ENCODE results near the gene CTAGE4. TPM values are rescaled to one million over a fixed set of nuclear protein-coding genes. Genes with fewer than 3 reads are reported as not detected.
"Not testable (repeated sequence)": the region's sequence is repeated elsewhere in the genome, so short reads cannot be mapped to it uniquely, and the experiment has no call there.

CTAGE4 gene, protein sequence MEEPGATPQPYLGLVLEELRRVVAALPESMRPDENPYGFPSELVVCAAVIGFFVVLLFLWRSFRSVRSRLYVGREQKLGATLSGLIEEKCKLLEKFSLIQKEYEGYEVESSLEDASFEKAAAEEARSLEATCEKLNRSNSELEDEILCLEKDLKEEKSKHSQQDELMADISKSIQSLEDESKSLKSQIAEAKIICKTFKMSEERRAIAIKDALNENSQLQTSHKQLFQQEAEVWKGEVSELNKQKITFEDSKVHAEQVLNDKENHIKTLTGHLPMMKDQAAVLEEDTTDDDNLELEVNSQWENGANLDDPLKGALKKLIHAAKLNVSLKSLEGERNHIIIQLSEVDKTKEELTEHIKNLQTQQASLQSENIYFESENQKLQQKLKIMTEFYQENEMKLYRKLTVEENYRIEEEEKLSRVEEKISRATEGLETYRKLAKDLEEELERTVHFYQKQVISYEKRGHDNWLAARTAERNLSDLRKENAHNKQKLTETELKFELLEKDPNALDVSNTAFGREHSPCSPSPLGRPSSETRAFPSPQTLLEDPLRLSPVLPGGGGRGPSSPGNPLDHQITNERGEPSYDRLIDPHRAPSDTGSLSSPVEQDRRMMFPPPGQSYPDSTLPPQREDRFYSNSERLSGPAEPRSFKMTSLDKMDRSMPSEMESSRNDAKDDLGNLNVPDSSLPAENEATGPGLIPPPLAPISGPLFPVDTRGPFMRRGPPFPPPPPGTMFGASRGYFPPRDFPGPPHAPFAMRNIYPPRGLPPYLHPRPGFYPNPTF
- total RNA-seq (2021; ENCODE audit: unreplicated experiment) (6.0 TPM), Bru-seq, nascent RNA (percentile 42 among the genes with signal in this experiment), BruChase-seq, experiment 1, labeled RNA remaining after a 6-hour chase (percentile 71 among the genes with signal in this experiment), BruChase-seq, experiment 2, labeled RNA remaining after a 2-hour chase (percentile 52 among the genes with signal in this experiment)
- 2.0 and 2.1 TPM in 2 replicates for polyA plus RNA-seq (2012)
- long read RNA-seq, partial matches to known transcripts, result 0 of 1 reads
- long read RNA-seq, other reads (novel, unspliced or antisense), result 0 of 1 reads

- H3K4me2 ChIP-seq (ENCODE audit: low read length); H3K27me3 ChIP-seq (ENCODE audit: insufficient read depth, low read length); H3K9me3 ChIP-seq (ENCODE audit: control insufficient read depth in 1 of 2, insufficient read depth in 1 of 2, low read depth in 1 of 2, low read length in 2 of 2); RAD21 ChIA-PET (ENCODE audit: low non-redundant PET in 1 of 2, low total read pairs in 2 of 2, uncharacterized antibody in 2 of 2, unreplicated experiment in 2 of 2); H3K4me1 ChIP-seq (ENCODE audit: control insufficient read depth in 1 of 2, insufficient read depth in 2 of 2, low read length in 2 of 2); H3K9ac ChIP-seq (ENCODE audit: low read length); H3K36me3 ChIP-seq (ENCODE audit: control insufficient read depth in 1 of 2, insufficient read depth in 2 of 2, low read length in 2 of 2); H3K9me2 ChIP-seq (ENCODE audit: insufficient read depth); intact Hi-C loops (cut with micrococcal nuclease); POLR2A ChIA-PET; CTCF ChIA-PET; H3K79me2 ChIP-seq (ENCODE audit: insufficient read depth, low read length); DNase-seq (ENCODE audit: low read depth, low spot score); BruUV-seq (replicated peaks); H3K27ac ChIP-seq (ENCODE audit: low read depth, low read length); H4K20me1 ChIP-seq (ENCODE audit: insufficient read depth); ATAC-seq; H2AFZ ChIP-seq (ENCODE audit: low read depth, low read length, poor library complexity, severe bottlenecking); H3K4me3 ChIP-seq (replicated peaks in 1 of 2; ENCODE audit: low read depth in 1 of 2, low read length in 2 of 2): not testable (repeated sequence)
Observed at GRCh38 chr7:144183166-144183565, at the start of gene CTAGE4. TSS of gene CTAGE4 (plus strand) at chr7:144183466. CDS start at chr7:144183504, 38 bp downstream.

DNA sequence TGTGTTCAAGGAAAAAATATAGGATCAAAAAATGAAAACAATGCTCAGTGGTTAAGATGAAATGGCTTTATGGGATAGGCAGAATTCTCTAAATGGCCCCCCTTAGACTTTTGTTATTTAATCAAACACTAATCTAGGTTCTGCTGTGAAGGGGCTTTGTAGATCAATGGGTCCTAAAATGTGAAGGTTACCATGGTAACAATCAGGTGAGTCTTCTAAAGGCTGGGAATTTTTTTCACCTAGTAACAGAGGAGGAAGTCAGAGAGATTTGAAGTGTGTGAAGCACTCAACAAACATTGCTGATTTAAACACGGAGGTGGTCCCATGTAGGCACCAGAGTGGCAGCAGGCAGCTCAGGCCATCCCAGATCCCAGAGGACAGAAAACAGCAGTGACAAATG lies 49.1 kb upstream of the CTAGE4 start:
- no peaks in the 10 kb centered on the region for H3K9me3 ChIP-seq (ENCODE audit: control insufficient read depth in 1 of 2, insufficient read depth in 1 of 2, low read depth in 1 of 2, low read length in 2 of 2)
- no peak for ATAC-seq
- H3K9ac ChIP-seq (ENCODE audit: low read length), result no peak overlapping the region
- no TSS peak for BruUV-seq (replicated peaks)
- no peaks in the 10 kb centered on the region for H3K79me2 ChIP-seq (ENCODE audit: insufficient read depth, low read length)
- no peak for DNase-seq (ENCODE audit: low read depth, low spot score)
- ChIA-PET POLR2A (no interaction called here), CTCF (no interaction called here), RAD21 (ENCODE audit: low non-redundant PET in 1 of 2, low total read pairs in 2 of 2, uncharacterized antibody in 2 of 2, unreplicated experiment in 2 of 2) (no interaction called here)
- H3K27ac ChIP-seq (ENCODE audit: low read depth, low read length), result no peak overlapping the region
- H4K20me1 ChIP-seq (ENCODE audit: insufficient read depth), result no peaks in the 10 kb centered on the region
- H3K36me3 ChIP-seq (ENCODE audit: control insufficient read depth in 1 of 2, insufficient read depth in 2 of 2, low read length in 2 of 2), result no peaks in the 10 kb centered on the region
- no peak overlapping the region for H2AFZ ChIP-seq (ENCODE audit: low read depth, low read length, poor library complexity, severe bottlenecking)
- no peaks in the 10 kb centered on the region for H3K27me3 ChIP-seq (ENCODE audit: insufficient read depth, low read length)
- intact Hi-C loops (cut with micrococcal nuclease), result no loop called here
- H3K9me2 ChIP-seq (ENCODE audit: insufficient read depth), result no peaks in the 10 kb centered on the region
- no peak for TF ChIP-seq SIN3A (IDR thresholded peaks at IDR 0.05; ENCODE audit: low read depth)
- TF ChIP-seq, protein P1, sequence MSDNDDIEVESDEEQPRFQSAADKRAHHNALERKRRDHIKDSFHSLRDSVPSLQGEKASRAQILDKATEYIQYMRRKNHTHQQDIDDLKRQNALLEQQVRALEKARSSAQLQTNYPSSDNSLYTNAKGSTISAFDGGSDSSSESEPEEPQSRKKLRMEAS (IDR thresholded peaks at IDR 0.05), result no peak
- no peak for TF ChIP-seq CBX3 (IDR thresholded peaks at IDR 0.05; ENCODE audit: low read depth)
- no peak for TF ChIP-seq ZFX (IDR thresholded peaks at IDR 0.05)
- TF ChIP-seq ELF1 (IDR thresholded peaks at IDR 0.05; ENCODE audit: borderline replicate concordance, low read depth), result no peak
- TF ChIP-seq, protein P2, sequence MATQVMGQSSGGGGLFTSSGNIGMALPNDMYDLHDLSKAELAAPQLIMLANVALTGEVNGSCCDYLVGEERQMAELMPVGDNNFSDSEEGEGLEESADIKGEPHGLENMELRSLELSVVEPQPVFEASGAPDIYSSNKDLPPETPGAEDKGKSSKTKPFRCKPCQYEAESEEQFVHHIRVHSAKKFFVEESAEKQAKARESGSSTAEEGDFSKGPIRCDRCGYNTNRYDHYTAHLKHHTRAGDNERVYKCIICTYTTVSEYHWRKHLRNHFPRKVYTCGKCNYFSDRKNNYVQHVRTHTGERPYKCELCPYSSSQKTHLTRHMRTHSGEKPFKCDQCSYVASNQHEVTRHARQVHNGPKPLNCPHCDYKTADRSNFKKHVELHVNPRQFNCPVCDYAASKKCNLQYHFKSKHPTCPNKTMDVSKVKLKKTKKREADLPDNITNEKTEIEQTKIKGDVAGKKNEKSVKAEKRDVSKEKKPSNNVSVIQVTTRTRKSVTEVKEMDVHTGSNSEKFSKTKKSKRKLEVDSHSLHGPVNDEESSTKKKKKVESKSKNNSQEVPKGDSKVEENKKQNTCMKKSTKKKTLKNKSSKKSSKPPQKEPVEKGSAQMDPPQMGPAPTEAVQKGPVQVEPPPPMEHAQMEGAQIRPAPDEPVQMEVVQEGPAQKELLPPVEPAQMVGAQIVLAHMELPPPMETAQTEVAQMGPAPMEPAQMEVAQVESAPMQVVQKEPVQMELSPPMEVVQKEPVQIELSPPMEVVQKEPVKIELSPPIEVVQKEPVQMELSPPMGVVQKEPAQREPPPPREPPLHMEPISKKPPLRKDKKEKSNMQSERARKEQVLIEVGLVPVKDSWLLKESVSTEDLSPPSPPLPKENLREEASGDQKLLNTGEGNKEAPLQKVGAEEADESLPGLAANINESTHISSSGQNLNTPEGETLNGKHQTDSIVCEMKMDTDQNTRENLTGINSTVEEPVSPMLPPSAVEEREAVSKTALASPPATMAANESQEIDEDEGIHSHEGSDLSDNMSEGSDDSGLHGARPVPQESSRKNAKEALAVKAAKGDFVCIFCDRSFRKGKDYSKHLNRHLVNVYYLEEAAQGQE (IDR thresholded peaks at IDR 0.05; ENCODE audit: low read depth), result no peak
- no peak for TF ChIP-seq ZBTB33 (IDR thresholded peaks at IDR 0.05; ENCODE audit: extremely low read depth, insufficient replicate concordance, low read length)
- TF ChIP-seq YY1 (IDR thresholded peaks at IDR 0.05; ENCODE audit: extremely low read depth, insufficient replicate concordance, low read depth, low read length), result no peak
- no peak for TF ChIP-seq POLR2AphosphoS5 (IDR thresholded peaks at IDR 0.05; ENCODE audit: low read depth, low read length)
- no peak for TF ChIP-seq RAD21 (IDR thresholded peaks at IDR 0.05; ENCODE audit: low read depth)
- TF ChIP-seq POLR2A (IDR thresholded peaks at IDR 0.05; ENCODE audit: borderline replicate concordance, extremely low read depth, insufficient read depth, insufficient read length), result no peak
- no peaks in the 10 kb centered on the region for H3K4me1 ChIP-seq (ENCODE audit: control insufficient read depth in 1 of 2, insufficient read depth in 2 of 2, low read length in 2 of 2)
- no peak overlapping the region for H3K4me2 ChIP-seq (ENCODE audit: low read length)
- H3K4me3 ChIP-seq (replicated peaks in 1 of 2; ENCODE audit: low read depth in 1 of 2, low read length in 2 of 2), result no peak overlapping the region
